PC-3 (cell line): ENCODE measurements around the gene DDOST.

Source experiments
- EZH2 ChIP-seq: fragments of 300-600 bp; sonication (generic); IDR thresholded peaks from one replicate; pipeline ENCODE4 v1.6.1; 2017; ENCODE audit warnings: antibody characterized with exemption, mild to moderate bottlenecking, low read length; ENCODE audit not compliant: unreplicated experiment
- EZH2phosphoT487 ChIP-seq: fragments of 300-600 bp; sonication (generic); IDR thresholded peaks from 2 replicates; pipeline ENCODE4 v1.6.1; 2018; ENCODE audit warnings: mild to moderate bottlenecking, antibody characterized with exemption, low read length, borderline replicate concordance
- TF ChIP-seq, protein P1 (sequence below): fragments of 300-600 bp; sonication (generic); conservative IDR thresholded peaks from 2 replicates; pipeline ENCODE4 v1.5.1; 2017; ENCODE audit warnings: antibody characterized with exemption, low read depth, mild to moderate bottlenecking, low read length

DNA sequence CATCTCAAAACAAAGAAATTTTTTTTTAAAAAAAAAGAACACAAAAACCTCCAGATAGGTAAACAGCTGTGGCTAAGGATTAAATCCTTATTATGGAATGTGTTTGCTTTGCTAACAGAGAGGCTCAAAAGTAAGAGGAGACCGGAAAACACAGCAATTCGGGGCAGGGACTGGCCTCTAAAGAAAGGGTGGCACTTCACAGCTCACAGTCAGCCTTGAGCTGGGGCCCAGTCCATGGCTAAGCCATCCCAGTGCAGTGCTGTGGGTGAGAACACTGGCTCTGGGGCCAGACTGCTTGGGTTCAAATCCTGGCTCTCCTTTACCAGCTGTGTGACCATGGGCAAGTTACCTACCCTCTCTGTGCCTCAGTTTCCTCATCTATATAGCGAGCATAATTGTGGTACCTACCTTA, 28.5 kb upstream of the DDOST start:
- TF ChIP-seq, protein P1, sequence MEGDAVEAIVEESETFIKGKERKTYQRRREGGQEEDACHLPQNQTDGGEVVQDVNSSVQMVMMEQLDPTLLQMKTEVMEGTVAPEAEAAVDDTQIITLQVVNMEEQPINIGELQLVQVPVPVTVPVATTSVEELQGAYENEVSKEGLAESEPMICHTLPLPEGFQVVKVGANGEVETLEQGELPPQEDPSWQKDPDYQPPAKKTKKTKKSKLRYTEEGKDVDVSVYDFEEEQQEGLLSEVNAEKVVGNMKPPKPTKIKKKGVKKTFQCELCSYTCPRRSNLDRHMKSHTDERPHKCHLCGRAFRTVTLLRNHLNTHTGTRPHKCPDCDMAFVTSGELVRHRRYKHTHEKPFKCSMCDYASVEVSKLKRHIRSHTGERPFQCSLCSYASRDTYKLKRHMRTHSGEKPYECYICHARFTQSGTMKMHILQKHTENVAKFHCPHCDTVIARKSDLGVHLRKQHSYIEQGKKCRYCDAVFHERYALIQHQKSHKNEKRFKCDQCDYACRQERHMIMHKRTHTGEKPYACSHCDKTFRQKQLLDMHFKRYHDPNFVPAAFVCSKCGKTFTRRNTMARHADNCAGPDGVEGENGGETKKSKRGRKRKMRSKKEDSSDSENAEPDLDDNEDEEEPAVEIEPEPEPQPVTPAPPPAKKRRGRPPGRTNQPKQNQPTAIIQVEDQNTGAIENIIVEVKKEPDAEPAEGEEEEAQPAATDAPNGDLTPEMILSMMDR: no peak
- TF ChIP-seq EZH2: no peak
- no peak for TF ChIP-seq EZH2phosphoT487
